ENCODE measurements around the gene CSMD2. TPM values are rescaled to one million over a fixed set of nuclear protein-coding genes. Genes with fewer than 3 reads are reported as not detected.

Gene CSMD2
- total RNA-seq, 4 donors from 2014 or later: 8.6 TPM; not detected in 3

DNA sequence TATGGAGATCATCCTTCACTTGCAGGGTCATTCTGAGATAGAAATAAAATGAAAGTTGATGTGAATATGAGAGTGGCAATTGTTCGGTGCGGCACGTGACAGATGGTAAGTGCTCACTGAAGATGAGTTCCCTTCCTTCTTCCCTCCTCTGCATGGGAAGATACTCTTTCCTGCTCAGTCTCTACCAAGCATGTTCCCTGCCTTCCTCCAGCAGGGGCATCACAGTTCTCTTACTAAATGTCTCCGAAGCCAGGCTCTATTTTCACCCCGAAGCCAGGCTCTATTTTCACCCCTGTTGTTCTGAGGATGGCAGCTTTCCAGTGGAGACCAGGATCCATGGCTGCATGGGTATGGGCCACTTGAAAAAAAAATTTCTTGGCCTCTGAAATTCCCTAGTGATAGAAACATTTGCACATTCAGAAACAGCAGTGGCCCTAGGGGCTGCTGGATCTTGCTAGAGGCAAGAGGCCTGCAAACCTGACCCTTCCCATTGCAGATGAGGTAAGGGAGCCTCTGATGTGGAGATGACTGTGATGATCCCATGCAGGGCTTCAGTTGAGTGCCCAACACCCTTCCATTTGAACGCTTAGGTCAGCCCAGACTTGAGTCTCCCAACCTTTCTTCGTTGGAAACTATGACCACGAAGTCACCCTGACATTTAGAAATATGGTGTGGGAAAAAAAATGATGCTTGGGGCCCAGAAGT, 424.8 kb downstream of the CSMD2 start:
- no peak for TF ChIP-seq POLR2A (IDR thresholded peaks at IDR 0.05)
- TF ChIP-seq CTCF (IDR thresholded peaks at IDR 0.05): no peak
- no peaks in the 10 kb centered on the region for H3K4me1 ChIP-seq
- H3K36me3 ChIP-seq: no peaks in the 10 kb centered on the region
- no peak overlapping the region for H3K27ac ChIP-seq
- H3K9me3 ChIP-seq: no peaks in the 10 kb centered on the region
- DNase-seq: no peak
- intact Hi-C loops (cut with DNase I; ENCODE audit: low total_unique reads): no loop called here
- no peak overlapping the region for H3K4me3 ChIP-seq
- no peaks in the 10 kb centered on the region for H3K27me3 ChIP-seq

DNA sequence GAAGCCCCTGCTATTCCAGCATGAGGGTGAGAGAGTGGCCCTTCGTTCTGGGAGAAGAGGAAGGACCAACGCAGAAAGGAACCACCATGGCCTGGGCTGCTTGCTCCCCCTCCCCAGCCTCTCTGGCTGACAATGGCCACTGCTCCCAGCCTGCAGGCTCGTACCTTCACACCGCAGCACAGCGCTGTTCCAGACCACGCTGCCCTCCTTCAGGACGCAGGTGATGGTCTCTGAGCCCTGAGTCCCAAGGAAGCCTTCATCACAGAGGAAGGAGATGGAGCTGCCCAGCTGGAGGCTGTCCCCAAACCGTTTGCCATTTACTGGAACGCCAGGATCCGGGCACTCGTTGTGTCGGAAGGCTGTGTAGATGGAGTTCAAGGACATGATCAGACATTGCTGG, 426.1 kb downstream of the CSMD2 start:
- intact Hi-C loops (cut with DNase I; ENCODE audit: low total_unique reads): no loop called here
- no peaks in the 10 kb centered on the region for H3K4me1 ChIP-seq

DNA sequence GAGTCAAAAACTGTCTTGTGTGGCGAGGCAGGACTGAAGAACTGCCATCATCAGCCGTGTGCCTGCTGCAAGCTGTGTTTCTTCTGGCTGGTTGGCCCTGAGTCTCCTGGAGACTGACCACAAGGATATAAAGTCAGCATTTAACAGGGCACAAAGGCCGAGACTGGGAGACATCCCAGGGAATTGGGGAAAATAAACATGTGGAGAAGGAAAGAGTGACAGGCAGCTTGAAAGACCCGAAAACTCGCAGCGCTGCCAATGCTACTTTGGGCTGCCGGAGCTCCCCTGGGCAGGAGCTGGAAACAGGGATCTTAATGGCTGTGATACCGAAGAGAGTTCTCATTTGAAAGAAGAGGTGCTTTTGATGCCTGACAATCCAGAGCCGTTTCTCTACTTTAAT, 426.5 kb downstream of the CSMD2 start:
- Histone ChIP-seq H3K9me3 (no peaks in the 10 kb centered on the region), H3K4me1 (no peaks in the 10 kb centered on the region), H3K27me3 (no peaks in the 10 kb centered on the region), H3K36me3 (no peaks in the 10 kb centered on the region), H3K27ac (no peak overlapping the region), H3K4me3 (no peak overlapping the region)
- TF ChIP-seq POLR2A (IDR thresholded peaks at IDR 0.05) (no peak), CTCF (IDR thresholded peaks at IDR 0.05) (no peak)
- DNase-seq: no peak
- intact Hi-C loops (cut with DNase I; ENCODE audit: low total_unique reads): no loop called here

More for the DNA sequence above, 426.1 kb downstream of the CSMD2 start:
- H3K9me3 ChIP-seq: no peaks in the 10 kb centered on the region
- no peak overlapping the region for H3K27ac ChIP-seq
- no peaks in the 10 kb centered on the region for H3K36me3 ChIP-seq
- TF ChIP-seq POLR2A (IDR thresholded peaks at IDR 0.05): no peak
- TF ChIP-seq CTCF (IDR thresholded peaks at IDR 0.05): no peak
- DNase-seq: no peak
- H3K4me3 ChIP-seq: no peak overlapping the region
- no peaks in the 10 kb centered on the region for H3K27me3 ChIP-seq

DNA sequence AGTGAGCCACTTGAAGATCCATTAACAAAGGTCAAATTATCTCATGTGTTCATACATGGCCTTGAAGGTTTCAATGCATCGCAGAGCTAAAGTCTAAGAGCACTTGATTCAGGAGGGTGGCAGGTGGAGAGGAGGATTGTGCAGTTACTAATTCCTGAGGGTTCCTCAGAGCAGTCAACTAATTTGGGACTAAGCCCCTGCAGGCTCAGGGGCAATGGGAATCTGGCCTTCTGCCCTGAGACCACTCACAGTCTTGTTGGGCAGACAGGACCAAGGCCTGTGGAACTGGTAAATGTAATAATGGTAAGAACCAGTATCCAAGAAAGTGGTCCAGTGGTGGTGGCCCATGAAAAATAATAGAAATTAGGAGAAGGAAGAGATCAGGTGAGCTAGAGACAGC, 428.5 kb downstream of the CSMD2 start:
- H3K9me3 ChIP-seq: no peaks in the 10 kb centered on the region
- no peaks in the 10 kb centered on the region for H3K36me3 ChIP-seq
- no peak overlapping the region for H3K4me3 ChIP-seq
- no peak for DNase-seq
- TF ChIP-seq POLR2A (IDR thresholded peaks at IDR 0.05) (no peak), CTCF (IDR thresholded peaks at IDR 0.05) (no peak)
- H3K27ac ChIP-seq: no peak overlapping the region
- intact Hi-C loops (cut with DNase I; ENCODE audit: low total_unique reads): no loop called here
- no peaks in the 10 kb centered on the region for H3K4me1 ChIP-seq
- no peaks in the 10 kb centered on the region for H3K27me3 ChIP-seq

DNA sequence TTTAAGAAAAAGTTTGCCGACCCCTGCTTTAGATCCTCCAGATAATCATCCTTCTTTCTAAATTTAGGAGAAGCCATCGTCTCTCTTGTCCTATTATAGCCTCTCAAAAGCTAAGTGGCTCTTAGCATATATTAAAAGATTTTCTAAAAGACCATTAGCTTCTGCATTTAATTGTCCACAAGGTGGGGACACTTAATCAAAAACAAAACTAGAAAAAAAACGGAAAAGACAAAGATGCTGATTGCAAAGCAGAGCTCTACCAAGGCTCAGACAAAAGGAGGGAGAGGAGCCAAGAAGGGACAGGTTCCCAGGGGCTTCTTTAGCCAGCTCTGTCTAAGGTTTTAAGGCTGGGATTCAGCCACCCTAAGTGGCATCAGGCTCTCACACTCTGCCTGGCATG, 429.4 kb downstream of the CSMD2 start:
- no peaks in the 10 kb centered on the region for H3K4me1 ChIP-seq
- H3K36me3 ChIP-seq: no peaks in the 10 kb centered on the region
- H3K27ac ChIP-seq: no peak overlapping the region
- H3K9me3 ChIP-seq: no peaks in the 10 kb centered on the region
- TF ChIP-seq POLR2A (IDR thresholded peaks at IDR 0.05) (no peak), CTCF (IDR thresholded peaks at IDR 0.05) (no peak)
- H3K27me3 ChIP-seq: no peaks in the 10 kb centered on the region
- no peak for DNase-seq
- intact Hi-C loops (cut with DNase I; ENCODE audit: low total_unique reads): no loop called here
- no peak overlapping the region for H3K4me3 ChIP-seq
